Lower leg skin (tissue), 3 donors: ENCODE measurements around the gene GPC5.

Experiments used
- CTCF ChIP-seq, 3 donors: fragments of 450-650 bp; IDR thresholded peaks; one replicate each; pipeline ENCODE4 v1.5.1; 2016; ENCODE audit warnings: antibody characterized with exemption in 3 of 3, mild to moderate bottlenecking in 3 of 3, moderate library complexity in 2 of 3
- POLR2A ChIP-seq, 2 donors: fragments of 450-650 bp; IDR thresholded peaks; one replicate each; pipeline ENCODE4 v1.6.1; 2016 to 2017; ENCODE audit warnings: antibody characterized with exemption in 2 of 2, mild to moderate bottlenecking in 1 of 2, moderate library complexity in 1 of 2

- no peak for TF ChIP-seq CTCF (IDR thresholded peaks at IDR 0.05)
- no peak for TF ChIP-seq POLR2A (IDR thresholded peaks at IDR 0.05)
Observed at GRCh38 chr13:92843549-92843948, 1445.1 kb downstream of the GPC5 start.
